Esophagus muscularis mucosa (tissue), 4 donors: ENCODE measurements around the gene STX8. TPM values are rescaled to one million over a fixed set of nuclear protein-coding genes. Genes with fewer than 3 reads are reported as not detected.

Experiments
- DNase-seq: peaks from one replicate; pipeline ENCODE4 v3.0.0-alpha.2; 2017; ENCODE audit errors: extremely low spot score
- H3K27ac ChIP-seq, 4 donors: fragments of 200-600 bp; sonication (generic); replicated peaks in 1 of 4; 1 replicate in 3 of 4; 2 replicates in 1 of 4; pipeline ENCODE4 v1.5.1; 2016 to 2019; ENCODE audit warnings: mild to moderate bottlenecking in 1 of 4
- H3K27me3 ChIP-seq, 4 donors: fragments of 200-600 bp; sonication (generic); one replicate each; pipeline versions ENCODE4 v1.5.1 to v1.6.0; 2016 to 2019
- H3K36me3 ChIP-seq, 4 donors: fragments of 200-600 bp; sonication (generic); one replicate each; pipeline ENCODE4 v1.5.1; 2016 to 2019
- H3K4me1 ChIP-seq, 4 donors: fragments of 200-600 bp; sonication (generic); one replicate each; pipeline ENCODE4 v1.5.1; 2016 to 2019
- H3K4me3 ChIP-seq, 4 donors: fragments of 200-600 bp; sonication (generic); 1 replicate in 2 of 4; 2 replicates in 2 of 4; pipeline ENCODE4 v1.5.1; 2016 to 2019; ENCODE audit warnings: mild to moderate bottlenecking in 4 of 4, moderate library complexity in 1 of 4
- H3K9me3 ChIP-seq, 4 donors: fragments of 200-600 bp; sonication (generic); 1 replicate in 3 of 4; 2 replicates in 1 of 4; pipeline ENCODE4 v1.5.1; 2016 to 2019
- CTCF ChIP-seq, 3 experiments: fragments of 200-600 bp in 2 of 3; fragments of 450-650 bp in 1 of 3; sonication (generic) in 2 of 3; IDR thresholded peaks; one replicate each; pipeline ENCODE4 v1.5.1; 2017 to 2019; ENCODE audit warnings: antibody characterized with exemption in 3 of 3, mild to moderate bottlenecking in 2 of 3, moderate library complexity in 1 of 3
- EP300 ChIP-seq: sonication (generic); formaldehyde crosslinking; IDR thresholded peaks from one replicate; pipeline ENCODE4 v1.6.1; 2017; ENCODE audit warnings: antibody characterized with exemption
- POLR2A ChIP-seq: fragments of 450-650 bp; IDR thresholded peaks from one replicate; pipeline ENCODE4 v1.6.1; 2017; ENCODE audit warnings: antibody characterized with exemption, moderate library complexity, mild to moderate bottlenecking, low read depth
- POLR2AphosphoS5 ChIP-seq, 2 donors: sonication (generic); formaldehyde crosslinking; IDR thresholded peaks; one replicate each; pipeline ENCODE4 v1.6.1; 2017; ENCODE audit warnings: antibody characterized with exemption in 2 of 2
- WGBS: methylation state at CpG from one replicate; pipeline ENCODE4 v1.1.5; 2018; 5-methylcytosine and 5-hydroxymethylcytosine counted together
- intact Hi-C: fragments of 100-400 bp; cut with DNase I; formaldehyde crosslinking; loops from one replicate; pipeline ENCODE4 v1.15.1; 2023
- total RNA-seq, 4 donors: library from RNA; depleted of rRNA; stranded (reverse); fragments of >200 nt; gene quantifications; one replicate each; pipeline versions ENCODE4 v1.1.0 to v1.2.1, GENCODE V29; 2016

STX8 gene
- total RNA-seq, 4 donors from 2014 or later = 83.9 to 104 (median 94.5) TPM

GRCh38 chr17:9233761-9234160, 341.9 kb downstream of the STX8 start:
- Histone ChIP-seq H3K27me3 (no peaks in the 10 kb centered on the region), H3K36me3 (no peaks in the 10 kb centered on the region), H3K9me3 (no peaks in the 10 kb centered on the region), H3K27ac (peak overlapping the region; percentile 5 to 85 (median 45)), H3K4me1 (peaks cover 1 to 75% (median 69%) of the 10 kb centered on the region in 4 donors), H3K4me3 (no peak overlapping the region)
- TF ChIP-seq POLR2A = no peak
- no peak for TF ChIP-seq POLR2AphosphoS5 (IDR thresholded peaks at IDR 0.05)
- no peak for TF ChIP-seq CTCF (IDR thresholded peaks at IDR 0.05)
- no peak for TF ChIP-seq EP300
- intact Hi-C loops = no loop called here
- no peak for DNase-seq
- WGBS = 60% methylated on average over 1 of the region's 7 CpGs

- no peak for DNase-seq
- Histone ChIP-seq H3K9me3 (no peaks in the 10 kb centered on the region), H3K27me3 (no peaks in the 10 kb centered on the region), H3K4me1 (peaks cover under 1 to 75% (median 67%) of the 10 kb centered on the region in 4 donors), H3K4me3 (no peak overlapping the region), H3K36me3 (no peaks in the 10 kb centered on the region), H3K27ac (peak overlapping the region in 3 of 4 donors; percentile 63 to 85 (median 83))
- WGBS = 92% methylated on average over 2 of the region's 9 CpGs
- intact Hi-C loops = no loop called here
- no peak for TF ChIP-seq POLR2AphosphoS5 (IDR thresholded peaks at IDR 0.05)
- TF ChIP-seq POLR2A = no peak
- TF ChIP-seq CTCF (IDR thresholded peaks at IDR 0.05) = no peak
- TF ChIP-seq EP300 = no peak
These were observed 342.4 kb downstream of the STX8 start for GRCh38 chr17:9233271-9233599.

- Histone ChIP-seq H3K9me3 (no peaks in the 10 kb centered on the region), H3K27ac (peak overlapping the region; percentile 44 to 85 (median 73)), H3K4me1 (peaks cover 5 to 75% (median 67%) of the 10 kb centered on the region in 4 donors), H3K4me3 (no peak overlapping the region), H3K27me3 (no peaks in the 10 kb centered on the region), H3K36me3 (no peaks in the 10 kb centered on the region)
- 76% methylated on average over 7 of the region's 22 CpGs for WGBS
- TF ChIP-seq POLR2AphosphoS5 (IDR thresholded peaks at IDR 0.05) (no peak), POLR2A (no peak), EP300 (no peak), CTCF (IDR thresholded peaks at IDR 0.05) (no peak)
- intact Hi-C loops = no loop called here
- no peak for DNase-seq
These were observed 342.9 kb downstream of the STX8 start for GRCh38 chr17:9232591-9233270.

- intact Hi-C loops = no loop called here
- Histone ChIP-seq H3K27ac (peak overlapping the region; percentile 44 to 85 (median 73)), H3K36me3 (no peaks in the 10 kb centered on the region), H3K27me3 (no peaks in the 10 kb centered on the region), H3K4me3 (no peak overlapping the region), H3K4me1 (peaks cover 5 to 71% (median 63%) of the 10 kb centered on the region in 4 donors), H3K9me3 (no peaks in the 10 kb centered on the region)
- TF ChIP-seq EP300 = no peak
- no peak for TF ChIP-seq CTCF (IDR thresholded peaks at IDR 0.05)
- no peak for TF ChIP-seq POLR2A
- TF ChIP-seq POLR2AphosphoS5 (IDR thresholded peaks at IDR 0.05) = no peak
- DNase-seq = no peak
- WGBS = 100% methylated on average over 3 of the region's 6 CpGs
These were observed 343.5 kb downstream of the STX8 start for GRCh38 chr17:9232155-9232475.
